DMS53 treated with DMSO at 0.1 percent for 48 hours (cell line): ENCODE data around the gene FAM107B.
"Not testable (repeated sequence)": the region's sequence is repeated elsewhere in the genome, so short reads cannot be mapped to it uniquely, and the experiment has no call there.

Experiments
- DNase-seq: peaks from one replicate; lab custom pipeline; 2025; ENCODE audit not compliant: unreplicated experiment; lab: John Stamatoyannopoulos, UW

The FAM107B gene

GRCh38 chr10:14604181-14605142 lies 170.2 kb downstream of the FAM107B start:
- DNase-seq, result peak; percentile 64

DNA sequence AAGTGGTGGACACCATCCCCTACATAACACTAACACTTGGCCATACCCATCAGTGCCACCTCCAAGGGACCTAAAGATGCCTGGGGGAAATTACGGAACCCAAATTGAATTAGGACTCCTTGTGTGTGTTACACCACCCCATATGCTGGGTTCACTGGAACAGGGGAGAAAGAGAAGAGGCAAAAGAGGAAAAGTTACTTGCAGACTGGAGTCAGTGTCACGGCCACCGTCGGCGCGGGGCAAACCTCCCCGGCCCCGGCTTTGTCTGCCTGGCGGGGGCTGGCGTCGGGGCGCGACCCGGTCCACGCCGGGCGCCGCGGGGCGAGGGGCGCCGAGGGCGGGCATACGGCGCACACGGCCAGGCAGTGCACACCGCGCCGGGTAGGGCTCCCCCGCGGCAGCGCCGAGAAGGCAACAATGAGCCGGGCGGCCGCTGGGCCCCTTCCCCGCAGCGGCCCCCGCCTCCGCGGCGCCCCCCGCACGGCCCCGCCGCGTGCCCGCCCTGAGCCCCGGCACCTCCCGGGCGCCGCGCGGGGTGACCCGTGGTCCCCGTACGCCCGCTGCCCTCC lies 171.1 kb downstream of the FAM107B start:
- DNase-seq, result no peak

- DNase-seq, result no peak
Observed at GRCh38 chr10:14602807-14603533, 171.7 kb downstream of the FAM107B start.

- no peak for DNase-seq
Observed at GRCh38 chr10:14601872-14602725, 172.6 kb downstream of the FAM107B start.

DNA sequence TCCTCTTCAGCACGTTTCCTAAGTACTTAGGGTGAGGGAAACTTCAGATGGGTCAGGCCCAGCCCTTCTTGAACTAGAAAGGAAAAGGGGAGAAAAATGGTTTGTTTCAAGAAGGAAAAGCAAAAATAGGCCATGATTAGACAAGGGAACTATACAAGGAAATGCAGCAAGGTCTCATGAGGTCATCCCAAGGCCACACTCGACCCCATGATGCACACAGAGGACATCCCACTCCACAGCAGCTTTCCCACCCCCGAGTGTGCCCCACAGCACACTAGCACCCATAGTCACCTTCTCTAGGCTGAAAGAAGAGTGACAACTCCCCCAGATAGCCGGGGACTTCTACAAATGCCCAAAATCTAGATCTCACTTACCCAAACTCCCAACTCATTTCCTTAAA lies 173.4 kb downstream of the FAM107B start:
- no peak for DNase-seq

DNA sequence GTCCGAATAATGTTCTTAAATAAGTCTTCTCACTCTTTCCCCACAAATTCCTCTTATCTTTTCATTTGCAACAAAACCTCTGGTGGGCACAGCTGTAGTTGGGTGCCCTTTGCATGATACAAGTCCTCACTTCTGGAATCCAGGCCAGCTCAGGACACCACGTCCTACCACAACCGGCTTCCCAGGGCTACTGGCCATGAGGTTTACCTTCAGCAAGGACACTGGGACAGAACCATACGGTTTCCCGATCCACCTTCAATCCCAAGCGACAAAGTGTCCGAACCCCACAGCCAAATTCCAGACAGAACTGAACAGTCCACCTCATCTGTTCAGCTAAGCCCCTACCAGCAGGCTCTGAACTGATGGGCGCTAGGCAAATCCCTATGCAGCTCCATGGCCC lies 174.6 kb downstream of the FAM107B start:
- no peak for DNase-seq

GRCh38 chr10:14598809-14599764 lies 175.6 kb downstream of the FAM107B start:
- no peak for DNase-seq

- no peak for DNase-seq
Observed at GRCh38 chr10:14595526-14596182, 179.0 kb downstream of the FAM107B start.

DNA sequence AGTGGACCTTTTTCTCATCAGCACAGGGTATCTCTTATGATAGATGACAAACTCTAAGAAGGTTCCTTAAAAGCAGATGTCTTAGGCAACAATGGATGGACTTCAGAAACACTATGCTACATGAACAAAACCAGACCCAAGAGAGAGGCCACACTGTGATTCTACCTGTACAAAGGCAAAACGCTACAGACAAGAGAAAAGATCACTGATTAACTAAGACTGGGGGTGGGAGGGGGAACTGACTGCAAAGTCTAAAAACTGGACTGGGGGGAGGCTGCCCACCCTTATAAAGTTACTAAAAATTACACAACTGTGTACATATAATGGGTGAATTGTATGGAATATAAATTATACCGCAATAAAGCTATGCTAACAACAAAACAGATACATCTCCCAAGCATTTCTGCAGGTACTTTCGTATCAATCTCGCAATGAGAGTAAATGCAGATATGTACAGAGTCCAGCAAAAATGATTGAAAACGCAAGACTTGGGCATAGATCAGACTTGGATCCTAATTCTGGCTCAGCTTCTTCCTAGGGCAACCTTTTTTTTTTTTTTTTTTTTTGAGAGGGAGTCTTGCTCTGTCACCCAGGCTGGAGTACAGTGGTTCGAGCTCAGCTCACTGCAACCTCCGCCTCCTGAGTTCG lies 179.7 kb downstream of the FAM107B start:
- no peak for DNase-seq

DNA sequence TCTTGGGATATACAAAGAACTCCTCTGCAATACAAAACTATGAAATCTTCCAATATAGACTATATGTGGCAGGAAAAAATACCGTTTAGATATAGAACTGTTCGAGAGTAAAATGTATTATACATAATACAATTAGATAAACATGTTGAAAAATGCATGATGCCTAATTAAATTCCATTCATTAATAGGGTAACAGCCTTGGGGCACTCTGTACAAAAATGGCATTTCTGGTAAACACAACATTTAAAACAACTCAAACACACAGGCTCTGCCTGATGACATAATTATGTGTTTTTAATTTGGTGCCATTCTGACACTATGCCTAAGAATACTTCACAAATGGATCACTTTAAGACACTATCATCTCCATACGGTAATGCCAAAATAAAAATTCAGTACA lies 180.9 kb downstream of the FAM107B start:
- no peak for DNase-seq

DNA sequence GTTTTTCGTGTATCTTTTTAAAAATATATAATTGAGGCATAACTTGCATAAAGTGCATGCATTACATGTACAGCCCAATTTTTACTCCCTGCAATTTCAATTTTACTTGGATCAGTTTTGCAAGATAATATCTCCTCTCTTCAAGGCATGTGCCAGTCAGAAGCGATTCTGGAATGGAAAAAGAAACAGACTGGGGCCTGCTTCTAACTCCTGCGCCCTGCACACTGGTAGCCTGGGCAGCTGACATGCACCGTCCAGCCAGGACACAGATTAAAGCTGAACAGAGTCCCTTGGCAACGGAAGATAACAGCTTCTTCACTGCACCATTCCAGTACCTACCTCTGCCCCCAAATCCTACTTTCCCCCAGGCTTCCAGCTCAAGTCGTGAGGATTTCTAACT lies 182.1 kb downstream of the FAM107B start:
- no peak for DNase-seq

- DNase-seq, result no peak
Observed at GRCh38 chr10:14592026-14592425, 182.7 kb downstream of the FAM107B start.

DNA sequence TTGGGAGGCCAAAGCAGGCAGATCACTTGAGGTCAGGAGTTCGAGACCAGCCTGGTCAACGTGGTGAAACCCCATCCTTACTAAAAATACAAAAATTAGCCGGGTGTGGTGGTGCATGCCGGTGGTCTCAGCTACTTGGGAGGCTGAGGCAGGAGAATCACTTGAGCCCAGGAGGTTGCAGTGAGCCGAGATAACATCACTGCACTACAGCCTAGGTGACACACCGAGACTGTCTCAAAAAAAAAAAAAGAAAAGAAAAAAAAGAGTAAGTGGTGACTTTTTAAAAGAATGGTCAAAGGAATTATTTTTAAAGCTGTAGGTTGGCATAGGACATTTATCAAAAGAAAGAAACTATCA lies 185.8 kb downstream of the FAM107B start:
- DNase-seq, result not testable (repeated sequence)

- no peak for DNase-seq
Observed at GRCh38 chr10:14588084-14588937, 186.4 kb downstream of the FAM107B start.

GRCh38 chr10:14587540-14588083 lies 187.1 kb downstream of the FAM107B start:
- DNase-seq, result no peak

GRCh38 chr10:14586901-14587300 lies 187.8 kb downstream of the FAM107B start:
- peak; percentile 34 for DNase-seq
